GM18873 (cell line): ENCODE data around the gene KCNMA1.
"Not testable (repeated sequence)": the region's sequence is repeated elsewhere in the genome, so short reads cannot be mapped to it uniquely, and the experiment has no call there.

Source experiments
- ATAC-seq: cut with Tn5 transposase; IDR thresholded peaks from one replicate; pipeline ENCODE4 v1.9.1; 2021; ENCODE audit warnings: mild to moderate bottlenecking, moderate library complexity, moderate number of reproducible peaks; ENCODE audit not compliant: unreplicated experiment, low FRiP score

Gene KCNMA1

GRCh38 chr10:77637532-77638320 is at the start of gene KCNMA1:
TSS of gene KCNMA1 (minus strand) at chr10:77637808.
- no peak for ATAC-seq

- ATAC-seq: no peak
Observed at GRCh38 chr10:77686650-77687417, 49.2 kb upstream of the KCNMA1 start.

GRCh38 chr10:77686096-77686495 is 48.5 kb upstream of the KCNMA1 start:
- ATAC-seq: no peak

- ATAC-seq: no peak
Observed at GRCh38 chr10:77685432-77685831, 47.8 kb upstream of the KCNMA1 start.

- not testable (repeated sequence) for ATAC-seq
Observed at GRCh38 chr10:77683088-77683432, 45.5 kb upstream of the KCNMA1 start.

GRCh38 chr10:77682393-77683087 is 44.9 kb upstream of the KCNMA1 start:
- no peak for ATAC-seq

- ATAC-seq: no peak
Observed at GRCh38 chr10:77681839-77682238, 44.2 kb upstream of the KCNMA1 start.

GRCh38 chr10:77680811-77681210 is 43.2 kb upstream of the KCNMA1 start:
- no peak for ATAC-seq

- ATAC-seq: no peak
Observed at GRCh38 chr10:77680065-77680464, 42.5 kb upstream of the KCNMA1 start.

- no peak for ATAC-seq
Observed at GRCh38 chr10:77679217-77679616, 41.6 kb upstream of the KCNMA1 start.

- no peak for ATAC-seq
Observed at GRCh38 chr10:77678146-77678545, 40.5 kb upstream of the KCNMA1 start.

- no peak for ATAC-seq
Observed at GRCh38 chr10:77675347-77675746, 37.7 kb upstream of the KCNMA1 start.

- no peak for ATAC-seq
Observed at GRCh38 chr10:77673515-77674140, 36.0 kb upstream of the KCNMA1 start.

GRCh38 chr10:77673101-77673500 is 35.5 kb upstream of the KCNMA1 start:
- ATAC-seq: no peak

- no peak for ATAC-seq
Observed at GRCh38 chr10:77671594-77672252, 34.1 kb upstream of the KCNMA1 start.

GRCh38 chr10:77670817-77671443 is 33.3 kb upstream of the KCNMA1 start:
- ATAC-seq: no peak

GRCh38 chr10:77669892-77670291 is 32.3 kb upstream of the KCNMA1 start:
- no peak for ATAC-seq

- ATAC-seq: peak; percentile 93
Observed at GRCh38 chr10:77667426-77668324, 30.1 kb upstream of the KCNMA1 start.

- ATAC-seq: no peak
Observed at GRCh38 chr10:77666821-77667220, 29.2 kb upstream of the KCNMA1 start.
